H1 (cell line): ENCODE measurements around the gene KIAA0930. TPM values are rescaled to one million over a fixed set of nuclear protein-coding genes. Genes with fewer than 3 reads are reported as not detected.

Experiments used
- CTCF ChIA-PET: fragments of 300-600 bp; sonication (Branson Sonifier 250); formaldehyde crosslinking; loops from one replicate; lab custom pipeline; 2021; ENCODE audit not compliant: partially characterized antibody; lab: Charles Lee
- POLR2A ChIA-PET: fragments of 300-600 bp; sonication (Branson Sonifier 250); formaldehyde crosslinking; loops from one replicate; lab custom pipeline; 2021; ENCODE audit warnings: inconsistent platforms; ENCODE audit not compliant: partially characterized antibody; lab: Charles Lee
- DNase-seq, 2 experiments: peaks; one replicate each; pipeline versions ENCODE4 v3.0.0 to v3.0.0-alpha.2; 2010 to 2022; ENCODE audit warnings: low spot score in 2 of 2, low read depth in 1 of 2, mixed read lengths in 1 of 2
- FAIRE-seq: peaks from 2 replicates; lab custom pipeline; 2011; peaks lifted over from hg19 to GRCh38; lab: Jason Lieb, UNC
- H2AFZ ChIP-seq: 2 replicates; pipeline ENCODE4 v1.8.1; 2012; ENCODE audit warnings: low read length, inconsistent platforms
- H2AK5ac ChIP-seq: 2 replicates; pipeline ENCODE4 v1.6.1; 2013; ENCODE audit warnings: low read depth, low read length
- H2BK120ac ChIP-seq: replicated peaks from 2 replicates; pipeline ENCODE3; 2013; ENCODE audit warnings: low read depth, low read length, inconsistent platforms
- H2BK12ac ChIP-seq: 2 replicates; pipeline ENCODE4 v1.6.1; 2013; ENCODE audit warnings: low read depth, low read length
- H2BK15ac ChIP-seq: 2 replicates; pipeline ENCODE4 v1.6.1; 2013; ENCODE audit warnings: low read length
- H2BK20ac ChIP-seq: 2 replicates; pipeline ENCODE4 v1.6.1; 2013; ENCODE audit warnings: low read length
- H2BK5ac ChIP-seq: 2 replicates; pipeline ENCODE4 v1.6.1; 2013; ENCODE audit warnings: low read depth, low read length
- H3K14ac ChIP-seq: 2 replicates; pipeline ENCODE4 v1.6.1; 2013; ENCODE audit warnings: inconsistent platforms; ENCODE audit not compliant: insufficient read length
- H3K18ac ChIP-seq: 2 replicates; pipeline ENCODE4 v1.6.1; 2013; ENCODE audit warnings: low read length; ENCODE audit errors: extremely low read depth
- H3K23ac ChIP-seq: 2 replicates; pipeline ENCODE4 v1.6.1; 2013; ENCODE audit warnings: inconsistent platforms; ENCODE audit not compliant: insufficient read length
- H3K23me2 ChIP-seq: 2 replicates; pipeline ENCODE4 v1.6.1; 2013; ENCODE audit warnings: low read depth, low read length
- H3K27ac ChIP-seq: 2 replicates; pipeline ENCODE4 v1.6.1; 2011; ENCODE audit warnings: low read depth, low read length, inconsistent platforms
- H3K27me3 ChIP-seq, 4 experiments: replicated peaks in 1 of 4; 1 replicate in 1 of 4; 2 replicates in 3 of 4; pipeline versions ENCODE4 v1.6.1 to v1.8.1; 2011 to 2013; ENCODE audit warnings: low read length in 3 of 4, mild to moderate bottlenecking in 3 of 4, inconsistent platforms in 2 of 4, mixed read lengths in 2 of 4, moderate library complexity in 1 of 4; ENCODE audit not compliant: control insufficient read depth in 3 of 4, insufficient read depth in 3 of 4; ENCODE audit errors: extremely low read depth in 1 of 4
- H3K36me3 ChIP-seq, 4 experiments: 2 replicates each; pipeline versions ENCODE4 v1.6.1 to v1.8.1; 2011 to 2013; ENCODE audit warnings: mild to moderate bottlenecking in 4 of 4, low read length in 3 of 4, moderate library complexity in 2 of 4, control low read depth in 1 of 4, inconsistent platforms in 1 of 4; ENCODE audit not compliant: insufficient read depth in 4 of 4, control insufficient read depth in 2 of 4
- H3K4ac ChIP-seq: replicated peaks from 2 replicates; pipeline ENCODE3; 2013; ENCODE audit warnings: low read length, low read depth, mixed read lengths, inconsistent platforms; ENCODE audit not compliant: insufficient read length
- H3K4me1 ChIP-seq, 4 experiments: replicated peaks in 1 of 4; 1 replicate in 1 of 4; 2 replicates in 3 of 4; pipeline versions ENCODE4 v1.6.1 to v1.8.1; 2011 to 2013; ENCODE audit warnings: low read length in 3 of 4, inconsistent platforms in 2 of 4, mixed read lengths in 1 of 4; ENCODE audit not compliant: insufficient read depth in 4 of 4, control insufficient read depth in 3 of 4
- H3K4me2 ChIP-seq, 2 experiments: 2 replicates each; pipeline versions ENCODE4 v1.6.1 to v1.8.1; 2011 to 2013; ENCODE audit warnings: low read depth in 2 of 2, low read length in 2 of 2, control low read depth in 1 of 2, inconsistent platforms in 1 of 2, mild to moderate bottlenecking in 1 of 2; ENCODE audit not compliant: insufficient read depth in 1 of 2
- H3K4me3 ChIP-seq, 4 experiments: fragments of 200-600, 300-600 bp in 1 of 4; sonication (generic), shearing (Covaris generic), sonication (Bioruptor Twin) in 1 of 4; 2 replicates each; pipeline versions ENCODE4 v1.5.1 to v1.8.1; 2011 to 2016; ENCODE audit warnings: low read length in 4 of 4, low read depth in 3 of 4, control low read depth in 2 of 4, inconsistent platforms in 2 of 4, mild to moderate bottlenecking in 2 of 4, mixed read lengths in 1 of 4, moderate library complexity in 1 of 4; ENCODE audit not compliant: insufficient read depth in 2 of 4; ENCODE audit errors: extremely low read depth in 1 of 4
- H3K56ac ChIP-seq: replicated peaks from 2 replicates; pipeline ENCODE3; 2013; ENCODE audit warnings: low read depth, mild to moderate bottlenecking, mixed read lengths, low read length, inconsistent platforms; ENCODE audit not compliant: insufficient read length
- H3K79me1 ChIP-seq: 2 replicates; pipeline ENCODE4 v1.6.1; 2013; ENCODE audit warnings: low read depth, low read length, control low read depth
- H3K79me2 ChIP-seq, 2 experiments: 2 replicates each; pipeline versions ENCODE4 v1.6.1 to v1.8.1; 2012 to 2013; ENCODE audit warnings: low read length in 2 of 2, mild to moderate bottlenecking in 2 of 2, inconsistent platforms in 1 of 2; ENCODE audit not compliant: insufficient read depth in 2 of 2, control insufficient read depth in 1 of 2
- H3K9ac ChIP-seq, 4 experiments: replicated peaks in 1 of 4; 1 replicate in 1 of 4; 2 replicates in 3 of 4; pipeline versions ENCODE4 v1.6.1 to v1.8.1; 2011 to 2013; ENCODE audit warnings: low read depth in 3 of 4, low read length in 3 of 4, control low read depth in 2 of 4, mild to moderate bottlenecking in 2 of 4, moderate library complexity in 2 of 4, inconsistent platforms in 1 of 4; ENCODE audit errors: extremely low read depth in 1 of 4
- H3K9me3 ChIP-seq, 2 experiments: 2 replicates each; pipeline versions ENCODE4 v1.6.1 to v1.8.1; 2012 to 2013; ENCODE audit warnings: mild to moderate bottlenecking in 2 of 2, moderate library complexity in 2 of 2, control low read depth in 1 of 2, inconsistent platforms in 1 of 2, low read depth in 1 of 2, low read length in 1 of 2, mixed read lengths in 1 of 2; ENCODE audit not compliant: insufficient read depth in 2 of 2
- H4K20me1 ChIP-seq, 2 experiments: replicated peaks in 1 of 2; 2 replicates each; pipeline versions ENCODE3 to v1.8.1; 2011 to 2013; ENCODE audit warnings: inconsistent platforms in 2 of 2, low read length in 2 of 2, mild to moderate bottlenecking in 1 of 2; ENCODE audit not compliant: insufficient read depth in 2 of 2, control insufficient read depth in 1 of 2
- H4K5ac ChIP-seq: 2 replicates; pipeline ENCODE4 v1.6.1; 2013; ENCODE audit warnings: low read length, low read depth, mixed read lengths, inconsistent platforms; ENCODE audit not compliant: insufficient read length
- H4K8ac ChIP-seq: 2 replicates; pipeline ENCODE4 v1.8.0; 2013; ENCODE audit warnings: mild to moderate bottlenecking, moderate library complexity, low read length, inconsistent platforms; ENCODE audit not compliant: insufficient read depth; ENCODE audit errors: extremely low read depth
- H4K91ac ChIP-seq: replicated peaks from 2 replicates; pipeline ENCODE3; 2013; ENCODE audit warnings: low read length, mixed read lengths, inconsistent platforms; ENCODE audit not compliant: insufficient read length
- ASH2L ChIP-seq: fragments of 200-600, 300-600 bp; sonication (generic); IDR thresholded peaks from one replicate; pipeline ENCODE4 v1.7.1; 2017; ENCODE audit warnings: low read length
- PHF8 ChIP-seq: fragments of 200-600 bp; sonication (generic); conservative IDR thresholded peaks from 2 replicates; pipeline ENCODE4 v1.7.1; 2012; ENCODE audit warnings: low read depth, mild to moderate bottlenecking, inconsistent platforms, low read length, moderate library complexity
- RFX5 ChIP-seq: IDR thresholded peaks from 2 replicates; pipeline ENCODE4 v1.6.1; 2011; ENCODE audit warnings: low read depth, low read length, improper control_type of control experiment, borderline replicate concordance
- SRF ChIP-seq: IDR thresholded peaks from 2 replicates; pipeline ENCODE4 v1.6.1; 2011; ENCODE audit warnings: mild to moderate bottlenecking, low read depth, low read length, moderate library complexity
- TAF7 ChIP-seq: optimal IDR thresholded peaks from 2 replicates; pipeline ENCODE3; 2011; ENCODE audit warnings: low read depth, mild to moderate bottlenecking, inconsistent platforms, low read length, moderate library complexity, borderline replicate concordance
- YY1 ChIP-seq: IDR thresholded peaks from 2 replicates; pipeline ENCODE4 v1.6.1; 2011; ENCODE audit warnings: low read depth, mild to moderate bottlenecking, low read length
- WGBS, 2 experiments: shearing (Covaris generic) in 1 of 2; methylation state at CpG; one replicate each; pipeline versions ENCODE4 v1.1.6 to v1.1.7; 2013 to 2015; ENCODE audit warnings: low lambda C conversion rate in 2 of 2, mixed read lengths in 2 of 2, inconsistent platforms in 1 of 2, low coverage in 1 of 2, missing lambda C conversion rate in 1 of 2; ENCODE audit not compliant: insufficient replicate concordance in 2 of 2, insufficient coverage in 1 of 2, insufficient read length in 1 of 2; ENCODE audit errors: extremely low coverage in 1 of 2, missing lambda C conversion rate in 1 of 2; 5-methylcytosine and 5-hydroxymethylcytosine counted together
- polyA plus RNA-seq, 7 experiments: library from polyadenylated mRNA; depleted of rRNA in 3 of 7; stranded (reverse) in 5 of 7; unstranded in 2 of 7; fragments of >200 nt in 5 of 7; fragments of 200-250 nt in 2 of 7; gene quantifications; 1 replicate in 5 of 7; 2 replicates in 1 of 7; 4 replicates in 1 of 7; pipeline versions ENCODE4 v1.2.1 to v1.2.3, GENCODE V29; 2011 to 2013; ENCODE audit warnings: missing spikeins in 2 of 7, mixed read lengths in 2 of 7
- total RNA-seq: library from RNA; stranded (reverse); fragmentation: NEBNext Ultra II Directional; extraction: Animal tissue kit (Norgen Biotek cat#: 25700); gene quantifications from 2 replicates; pipeline ENCODE4 v1.2.1, GENCODE V29; 2021
- TF ChIP-seq, protein P1 (sequence below), 3 experiments: IDR thresholded peaks; 1 replicate in 2 of 3; 2 replicates in 1 of 3; pipeline versions ENCODE4 v1.5.1 to v1.6.1; 2011; ENCODE audit warnings: low read length in 3 of 3, mild to moderate bottlenecking in 3 of 3, inconsistent platforms in 2 of 3, low read depth in 1 of 3, moderate library complexity in 1 of 3; ENCODE audit not compliant: insufficient read depth in 1 of 3; ENCODE audit errors: control extremely low read depth in 1 of 3

Gene KIAA0930
- total and polyA plus RNA-seq, 2 of the 8 experiments (the other 6 are each of a cell fraction or from before 2014, with no cell fraction given): 61.9 to 66.1 TPM

GRCh38 chr22:45268958-45269844 is 28.5 kb upstream of the KIAA0930 start:
- peak overlapping the region; percentile 84 for H4K5ac ChIP-seq
- CTCF ChIA-PET: interaction anchor here (1.0 to 2.3 kb wide), 6 partner anchors 36 to 285 kb away, joined by 3 to 6 read pairs (median 3); no protein-coding TSS in a partner anchor
- DNase-seq: peak in 1 of 2 experiments; percentile 97
- H3K4me2 ChIP-seq: peak overlapping the region; percentile 64 to 97
- H3K9ac ChIP-seq: peak overlapping the region in 2 of 4 experiments; percentile 51 to 68; a peak in 3 of 7 replicates
- H2BK15ac ChIP-seq: peak overlapping the region; percentile 46; the same call in 1 of the 2 replicates
- no peaks in the 10 kb centered on the region for H3K79me2 ChIP-seq
- H3K4me1 ChIP-seq: peaks cover 5 to 10% (median 7%) of the 10 kb centered on the region in 4 experiments; a peak in 6 of 7 replicates
- H2AFZ ChIP-seq: peak overlapping the region; percentile 89
- H2BK20ac ChIP-seq: no peak overlapping the region
- peak overlapping the region; percentile 57 to 98 (median 62) for H3K4me3 ChIP-seq
- peaks cover 9% of the 10 kb centered on the region; the same call in 1 of the 2 replicates for H3K23me2 ChIP-seq
- no peak overlapping the region; the same call in 1 of the 2 replicates for H3K27ac ChIP-seq
- H3K79me1 ChIP-seq: no peaks in the 10 kb centered on the region
- no peak overlapping the region for H2AK5ac ChIP-seq
- H2BK12ac ChIP-seq: peak overlapping the region; percentile 80; the same call in 1 of the 2 replicates
- no peak overlapping the region for H3K14ac ChIP-seq
- H3K56ac ChIP-seq: peak overlapping the region; percentile 75
- H3K23ac ChIP-seq: no peak overlapping the region
- peak overlapping the region; percentile 14 for H3K4ac ChIP-seq
- H4K8ac ChIP-seq: peak overlapping the region; percentile 81
- H2BK120ac ChIP-seq: peak overlapping the region; percentile 55
- WGBS, 2 experiments: 5% methylated on average over 38 of the region's 60 CpGs; no CpG with 5 or more reads in 1 of the 2 experiments
- no peaks in the 10 kb centered on the region for H4K20me1 ChIP-seq
- H4K91ac ChIP-seq: peak overlapping the region; percentile 52
- no peak for FAIRE-seq
- H3K9me3 ChIP-seq: no peaks in the 10 kb centered on the region
- H3K27me3 ChIP-seq: peaks cover 0 to 10% (median 8%) of the 10 kb centered on the region in 4 experiments; a peak in 5 of 7 replicates
- no peaks in the 10 kb centered on the region for H3K36me3 ChIP-seq
- H2BK5ac ChIP-seq: peak overlapping the region; percentile 85; the same call in 1 of the 2 replicates
- POLR2A ChIA-PET: interaction anchor here (0.6 kb wide), 1 partner anchor 39 kb away, joined by 3 read pairs; no protein-coding TSS in a partner anchor
- peak overlapping the region; percentile 96 for H3K18ac ChIP-seq
- TF ChIP-seq TAF7 (no peak), SRF (no peak), YY1 (no peak), RFX5 (no peak), ASH2L (no peak), PHF8 (peak; percentile 12; the same call in 1 of the 2 replicates)
- TF ChIP-seq, protein P1, sequence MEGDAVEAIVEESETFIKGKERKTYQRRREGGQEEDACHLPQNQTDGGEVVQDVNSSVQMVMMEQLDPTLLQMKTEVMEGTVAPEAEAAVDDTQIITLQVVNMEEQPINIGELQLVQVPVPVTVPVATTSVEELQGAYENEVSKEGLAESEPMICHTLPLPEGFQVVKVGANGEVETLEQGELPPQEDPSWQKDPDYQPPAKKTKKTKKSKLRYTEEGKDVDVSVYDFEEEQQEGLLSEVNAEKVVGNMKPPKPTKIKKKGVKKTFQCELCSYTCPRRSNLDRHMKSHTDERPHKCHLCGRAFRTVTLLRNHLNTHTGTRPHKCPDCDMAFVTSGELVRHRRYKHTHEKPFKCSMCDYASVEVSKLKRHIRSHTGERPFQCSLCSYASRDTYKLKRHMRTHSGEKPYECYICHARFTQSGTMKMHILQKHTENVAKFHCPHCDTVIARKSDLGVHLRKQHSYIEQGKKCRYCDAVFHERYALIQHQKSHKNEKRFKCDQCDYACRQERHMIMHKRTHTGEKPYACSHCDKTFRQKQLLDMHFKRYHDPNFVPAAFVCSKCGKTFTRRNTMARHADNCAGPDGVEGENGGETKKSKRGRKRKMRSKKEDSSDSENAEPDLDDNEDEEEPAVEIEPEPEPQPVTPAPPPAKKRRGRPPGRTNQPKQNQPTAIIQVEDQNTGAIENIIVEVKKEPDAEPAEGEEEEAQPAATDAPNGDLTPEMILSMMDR (IDR thresholded peaks at IDR 0.05; ENCODE audit: control extremely low read depth in 1 of 3, insufficient read depth in 1 of 3, low read depth in 1 of 3, low read length in 3 of 3): peak; percentile 72 to 93 (median 90)
